Measurements from ENCODE around the gene NRCAM. TPM values are rescaled to one million over a fixed set of nuclear protein-coding genes. Genes with fewer than 3 reads are reported as not detected.
A peak's percentile ranks its signal among the peaks of the same experiment; 100 is the strongest.

The NRCAM gene
- total and polyA plus RNA-seq, 2 of the 8 experiments (the other 6 are each of a cell fraction or from before 2014, with no cell fraction given): 2.7 to 3.8 TPM

- Histone ChIP-seq H3K27ac (ENCODE audit: low read depth, low read length) (no peak overlapping the region), H3K18ac (ENCODE audit: extremely low read depth, low read length) (no peak overlapping the region), H4K5ac (ENCODE audit: insufficient read length, low read depth, low read length) (no peak overlapping the region), H3K36me3 (ENCODE audit: control insufficient read depth in 2 of 4, insufficient read depth in 4 of 4, low read length in 3 of 4) (no peaks in the 10 kb centered on the region), H3K79me2 (ENCODE audit: control insufficient read depth in 1 of 2, insufficient read depth in 2 of 2, low read length in 2 of 2) (no peaks in the 10 kb centered on the region), H2BK120ac (replicated peaks; ENCODE audit: low read depth, low read length) (no peak overlapping the region), H2BK15ac (ENCODE audit: low read length) (no peak overlapping the region), H4K8ac (ENCODE audit: extremely low read depth, insufficient read depth, low read length) (no peak overlapping the region), H4K91ac (replicated peaks; ENCODE audit: insufficient read length, low read length) (no peak overlapping the region), H2AFZ (ENCODE audit: low read length) (no peak overlapping the region), H2BK12ac (ENCODE audit: low read depth, low read length) (no peak overlapping the region), H3K4ac (replicated peaks; ENCODE audit: insufficient read length, low read depth, low read length) (no peak overlapping the region), H3K4me2 (ENCODE audit: insufficient read depth in 1 of 2, low read depth in 2 of 2, low read length in 2 of 2) (no peak overlapping the region), H3K27me3 (replicated peaks in 1 of 4; ENCODE audit: control insufficient read depth in 3 of 4, extremely low read depth in 1 of 4, insufficient read depth in 3 of 4, low read length in 3 of 4) (no peaks in the 10 kb centered on the region), H3K23me2 (ENCODE audit: low read depth, low read length) (no peaks in the 10 kb centered on the region), H3K9ac (replicated peaks in 1 of 4; ENCODE audit: extremely low read depth in 1 of 4, low read depth in 3 of 4, low read length in 3 of 4) (no peak overlapping the region), H3K56ac (replicated peaks; ENCODE audit: insufficient read length, low read depth, low read length) (no peak overlapping the region), H2BK20ac (ENCODE audit: low read length) (no peak overlapping the region), H2BK5ac (ENCODE audit: low read depth, low read length) (no peak overlapping the region), H3K9me3 (ENCODE audit: insufficient read depth in 2 of 2, low read depth in 1 of 2, low read length in 1 of 2) (no peaks in the 10 kb centered on the region), H3K14ac (ENCODE audit: insufficient read length) (no peak overlapping the region), H3K79me1 (ENCODE audit: low read depth, low read length) (no peaks in the 10 kb centered on the region), H3K4me3 (ENCODE audit: extremely low read depth in 1 of 4, insufficient read depth in 2 of 4, low read depth in 3 of 4, low read length in 4 of 4) (no peak overlapping the region), H4K20me1 (replicated peaks in 1 of 2; ENCODE audit: control insufficient read depth in 1 of 2, insufficient read depth in 2 of 2, low read length in 2 of 2) (no peaks in the 10 kb centered on the region), H2AK5ac (ENCODE audit: low read depth, low read length) (no peak overlapping the region), H3K23ac (ENCODE audit: insufficient read length) (no peak overlapping the region), H3K4me1 (replicated peaks in 1 of 4; ENCODE audit: control insufficient read depth in 3 of 4, insufficient read depth in 4 of 4, low read length in 3 of 4) (peaks cover 0 to 13% (median 7%) of the 10 kb centered on the region in 4 experiments; a peak in 4 of 7 replicates)
- ChIA-PET POLR2A (ENCODE audit: partially characterized antibody) (no interaction called here), CTCF (ENCODE audit: partially characterized antibody) (interaction anchor here (0.8 to 1.8 kb wide), 4 partner anchors 74 to 146 kb away, joined by 3 to 6 read pairs (median 4); no protein-coding TSS in a partner anchor)
- WGBS, 2 experiments (ENCODE audit: extremely low coverage in 1 of 2, insufficient coverage in 1 of 2, insufficient read length in 1 of 2, insufficient replicate concordance in 2 of 2, low coverage in 1 of 2, low lambda C conversion rate in 2 of 2, missing lambda C conversion rate in 1 of 2): 54% methylated on average over 2 of the region's 2 CpGs; no CpG with 5 or more reads in 1 of the 2 experiments
- FAIRE-seq: no peak
- no peak for TF ChIP-seq SP1 (IDR thresholded peaks at IDR 0.05; ENCODE audit: low read depth, low read length)
- no peak for TF ChIP-seq TAF7 (optimal IDR thresholded peaks at IDR 0.05; ENCODE audit: borderline replicate concordance, low read depth, low read length)
- TF ChIP-seq FOSL1 (IDR thresholded peaks at IDR 0.05; ENCODE audit: insufficient read depth, low read depth, low read length): no peak
- 0 out of 2 replicates have a peak, but pooled peaks have one; percentile 45 for TF ChIP-seq TEAD4 (IDR thresholded peaks at IDR 0.05; ENCODE audit: low read depth, low read length)
- no peak for TF ChIP-seq CTCF (IDR thresholded peaks at IDR 0.05; ENCODE audit: control extremely low read depth in 1 of 3, insufficient read depth in 1 of 3, low read depth in 1 of 3, low read length in 3 of 3)
- DNase-seq (ENCODE audit: low read depth in 1 of 2, low spot score in 2 of 2): no peak
These were observed 147.3 kb downstream of the NRCAM start for GRCh38 chr7:108308903-108309302.

Measured in H1 (cell line).